CD1c-positive myeloid dendritic cell (primary cell): Measurements from ENCODE around the gene TNPO3.

Experiments
- DNase-seq: peaks from one replicate; pipeline ENCODE4 v3.0.0-alpha.2; 2016; ENCODE audit errors: extremely low spot score

The TNPO3 gene

GRCh38 chr7:128939075-128939860 is 115.6 kb downstream of the TNPO3 start:
- DNase-seq, result peak; percentile 64

GRCh38 chr7:128938544-128939074 is 116.3 kb downstream of the TNPO3 start:
- DNase-seq, result peak; percentile 54

GRCh38 chr7:128937647-128938543 is 117.0 kb downstream of the TNPO3 start, which contains the start of gene IRF5:
IRF5 (plus strand) TSS chr7:128937927; CDS start chr7:128942082, 4,155 bp downstream.
- peak; percentile 88 for DNase-seq

GRCh38 chr7:128937271-128937646 is 117.7 kb downstream of the TNPO3 start:
- DNase-seq, result no peak

- DNase-seq, result no peak
Measured at GRCh38 chr7:128936798-128937197, 118.1 kb downstream of the TNPO3 start.

GRCh38 chr7:128935342-128935730 is 119.6 kb downstream of the TNPO3 start:
- no peak for DNase-seq

GRCh38 chr7:128934361-128935341 is 120.3 kb downstream of the TNPO3 start:
- peak; percentile 94 for DNase-seq

- DNase-seq, result peak; percentile 78
Measured at GRCh38 chr7:128933180-128933891, 121.6 kb downstream of the TNPO3 start.

GRCh38 chr7:128932862-128933179 is 122.1 kb downstream of the TNPO3 start:
- no peak for DNase-seq

- no peak for DNase-seq
Measured at GRCh38 chr7:128931965-128932861, 122.7 kb downstream of the TNPO3 start.

- no peak for DNase-seq
Measured at GRCh38 chr7:128931190-128931798, 123.6 kb downstream of the TNPO3 start.

GRCh38 chr7:128928882-128929788 is 125.8 kb downstream of the TNPO3 start:
- no peak for DNase-seq

- DNase-seq, result no peak
Measured at GRCh38 chr7:128928159-128928813, 126.6 kb downstream of the TNPO3 start.

- peak; percentile 28 for DNase-seq
Measured at GRCh38 chr7:128924707-128925588, 130.0 kb downstream of the TNPO3 start.

- DNase-seq, result no peak
Measured at GRCh38 chr7:128923411-128923800, 131.5 kb downstream of the TNPO3 start.

GRCh38 chr7:128922496-128923410 is 132.2 kb downstream of the TNPO3 start:
- no peak for DNase-seq
